ENCODE measurements around the gene GALNT15. TPM values are rescaled to one million over a fixed set of nuclear protein-coding genes. Genes with fewer than 3 reads are reported as not detected.

Gene GALNT15
- total and polyA plus RNA-seq, 2 donors (not counting 3 experiments of a cell fraction or from before 2014, with no cell fraction given) = 0.87 to 5.4 TPM

DNA sequence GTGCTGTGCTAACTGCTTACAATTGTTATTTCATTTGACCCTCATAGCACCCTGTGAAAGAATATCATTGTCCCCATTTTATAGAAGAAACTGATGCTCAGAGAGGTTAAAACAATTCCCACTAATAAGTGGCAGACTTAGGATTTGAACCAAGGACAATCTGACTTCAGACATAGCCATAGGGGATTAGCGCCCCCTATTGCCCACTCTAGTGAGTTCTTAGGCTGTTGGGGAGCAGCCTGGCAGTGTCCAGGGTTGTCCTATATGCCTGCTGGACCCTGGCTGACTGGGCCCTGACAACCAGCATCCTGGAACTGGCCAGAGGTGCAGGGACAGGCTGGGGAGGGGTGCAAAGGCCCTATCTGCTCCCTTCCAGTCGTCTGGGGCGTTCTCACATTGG lies 74.9 kb downstream of the GALNT15 start:
- dilution Hi-C loops (cut with MboI; ENCODE audit: extremely low pct_ligation_motif_present, low sequenced_read_pairs) (no loop called here), intact Hi-C loops (cut with micrococcal nuclease) (loop anchor here (1.0 kb wide), 1 partner anchor 1047 kb away; no protein-coding TSS in a partner anchor)
- no peaks in the 10 kb centered on the region for H3K36me3 ChIP-seq (ENCODE audit: control insufficient read depth in 2 of 2, extremely low read depth in 1 of 2, insufficient read depth in 2 of 2, low read length in 2 of 2)
- ChIA-PET POLR2A (no interaction called here), CTCF (no interaction called here)
- no peak overlapping the region for H3K27ac ChIP-seq (ENCODE audit: insufficient read depth, low read depth, low read length)
- no TSS peak for BruUV-seq (replicated peaks)
- H3K4me3 ChIP-seq (replicated peaks in 1 of 3; ENCODE audit: insufficient read depth in 1 of 3, low read depth in 1 of 3, low read length in 3 of 3) = no peak overlapping the region
- TF ChIP-seq EZH2 (IDR thresholded peaks at IDR 0.05; ENCODE audit: borderline replicate concordance, low read depth, low read length, severe bottlenecking) (no peak), POLR2AphosphoS5 (IDR thresholded peaks at IDR 0.05; ENCODE audit: insufficient read depth, low read depth, low read length) (no peak)
- TF ChIP-seq, protein P1, sequence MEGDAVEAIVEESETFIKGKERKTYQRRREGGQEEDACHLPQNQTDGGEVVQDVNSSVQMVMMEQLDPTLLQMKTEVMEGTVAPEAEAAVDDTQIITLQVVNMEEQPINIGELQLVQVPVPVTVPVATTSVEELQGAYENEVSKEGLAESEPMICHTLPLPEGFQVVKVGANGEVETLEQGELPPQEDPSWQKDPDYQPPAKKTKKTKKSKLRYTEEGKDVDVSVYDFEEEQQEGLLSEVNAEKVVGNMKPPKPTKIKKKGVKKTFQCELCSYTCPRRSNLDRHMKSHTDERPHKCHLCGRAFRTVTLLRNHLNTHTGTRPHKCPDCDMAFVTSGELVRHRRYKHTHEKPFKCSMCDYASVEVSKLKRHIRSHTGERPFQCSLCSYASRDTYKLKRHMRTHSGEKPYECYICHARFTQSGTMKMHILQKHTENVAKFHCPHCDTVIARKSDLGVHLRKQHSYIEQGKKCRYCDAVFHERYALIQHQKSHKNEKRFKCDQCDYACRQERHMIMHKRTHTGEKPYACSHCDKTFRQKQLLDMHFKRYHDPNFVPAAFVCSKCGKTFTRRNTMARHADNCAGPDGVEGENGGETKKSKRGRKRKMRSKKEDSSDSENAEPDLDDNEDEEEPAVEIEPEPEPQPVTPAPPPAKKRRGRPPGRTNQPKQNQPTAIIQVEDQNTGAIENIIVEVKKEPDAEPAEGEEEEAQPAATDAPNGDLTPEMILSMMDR (IDR thresholded peaks at IDR 0.05; ENCODE audit: extremely low read depth in 1 of 2, insufficient read depth in 1 of 2, low read depth in 1 of 2, low read length in 2 of 2) = peak; percentile 51 to 56
- H3K9me1 ChIP-seq (replicated peaks; ENCODE audit: control insufficient read depth, extremely low read depth, insufficient read depth, low read length) = no peaks in the 10 kb centered on the region
- no peak overlapping the region for H3K4me2 ChIP-seq (ENCODE audit: insufficient read depth, low read length)
- peak; percentile 57 for FAIRE-seq
- no peak overlapping the region for H2AFZ ChIP-seq (ENCODE audit: low read depth, low read length)
- H3K27me3 ChIP-seq (ENCODE audit: control insufficient read depth in 2 of 2, insufficient read depth in 2 of 2, low read length in 2 of 2) = no peaks in the 10 kb centered on the region
- no peaks in the 10 kb centered on the region for H4K20me1 ChIP-seq (replicated peaks; ENCODE audit: control insufficient read depth, extremely low read depth, insufficient read depth, low read length)
- peak; percentile 19 for DNase-seq (ENCODE audit: low read depth, low spot score)
- H3K79me2 ChIP-seq (ENCODE audit: control insufficient read depth, insufficient read depth, low read length) = no peaks in the 10 kb centered on the region
- H3K4me1 ChIP-seq (ENCODE audit: control insufficient read depth, extremely low read depth, insufficient read depth, low read length) = peaks cover 4% of the 10 kb centered on the region
- no peaks in the 10 kb centered on the region for H3K9me3 ChIP-seq (replicated peaks; ENCODE audit: control insufficient read depth, insufficient read depth, low read length)
- H3K9ac ChIP-seq (replicated peaks; ENCODE audit: extremely low read depth, insufficient read depth, low read length) = no peak overlapping the region

DNA sequence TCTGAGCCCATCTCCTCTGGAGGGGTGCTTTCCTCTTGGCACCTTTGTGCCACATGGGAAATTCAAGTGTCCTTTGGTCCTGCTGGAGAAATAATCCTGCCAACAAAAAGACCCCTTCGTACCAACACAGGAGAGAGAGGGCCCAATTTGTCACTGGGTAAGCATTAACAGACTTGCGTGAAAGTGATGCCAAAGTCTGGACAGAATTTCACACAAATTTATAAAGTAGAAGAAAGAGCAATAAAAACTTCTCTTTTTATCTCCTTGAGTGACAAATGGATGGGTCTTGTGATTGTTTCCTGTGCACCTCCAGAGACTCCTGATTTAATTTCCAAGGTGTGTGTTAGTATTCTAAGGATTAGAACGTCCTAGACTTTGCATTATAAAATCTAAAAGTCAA lies 75.4 kb downstream of the GALNT15 start:
- Histone ChIP-seq H4K20me1 (replicated peaks; ENCODE audit: control insufficient read depth, extremely low read depth, insufficient read depth, low read length) (no peaks in the 10 kb centered on the region), H3K36me3 (ENCODE audit: control insufficient read depth in 2 of 2, extremely low read depth in 1 of 2, insufficient read depth in 2 of 2, low read length in 2 of 2) (no peaks in the 10 kb centered on the region), H2AFZ (ENCODE audit: low read depth, low read length) (no peak overlapping the region), H3K9me3 (replicated peaks; ENCODE audit: control insufficient read depth, insufficient read depth, low read length) (no peaks in the 10 kb centered on the region), H3K4me1 (ENCODE audit: control insufficient read depth, extremely low read depth, insufficient read depth, low read length) (no peaks in the 10 kb centered on the region), H3K79me2 (ENCODE audit: control insufficient read depth, insufficient read depth, low read length) (no peaks in the 10 kb centered on the region), H3K27ac (ENCODE audit: insufficient read depth, low read depth, low read length) (no peak overlapping the region), H3K9ac (replicated peaks; ENCODE audit: extremely low read depth, insufficient read depth, low read length) (no peak overlapping the region), H3K4me3 (replicated peaks in 1 of 3; ENCODE audit: insufficient read depth in 1 of 3, low read depth in 1 of 3, low read length in 3 of 3) (no peak overlapping the region), H3K9me1 (replicated peaks; ENCODE audit: control insufficient read depth, extremely low read depth, insufficient read depth, low read length) (no peaks in the 10 kb centered on the region), H3K4me2 (ENCODE audit: insufficient read depth, low read length) (no peak overlapping the region), H3K27me3 (ENCODE audit: control insufficient read depth in 2 of 2, insufficient read depth in 2 of 2, low read length in 2 of 2) (no peaks in the 10 kb centered on the region)
- no peak for DNase-seq (ENCODE audit: low read depth, low spot score)
- ChIA-PET CTCF (no interaction called here), POLR2A (no interaction called here)
- no peak for FAIRE-seq
- BruUV-seq (replicated peaks) = no TSS peak
- intact Hi-C loops (cut with micrococcal nuclease) (loop anchor here (1.0 kb wide), 1 partner anchor 1048 kb away; no protein-coding TSS in a partner anchor), dilution Hi-C loops (cut with MboI; ENCODE audit: extremely low pct_ligation_motif_present, low sequenced_read_pairs) (no loop called here)
- TF ChIP-seq POLR2AphosphoS5 (IDR thresholded peaks at IDR 0.05; ENCODE audit: insufficient read depth, low read depth, low read length) (no peak), JUN (IDR thresholded peaks at IDR 0.05; ENCODE audit: borderline replicate concordance, insufficient read depth, insufficient read length, low read depth) (no peak), EZH2 (IDR thresholded peaks at IDR 0.05; ENCODE audit: borderline replicate concordance, low read depth, low read length, severe bottlenecking) (no peak), POLR2A (IDR thresholded peaks at IDR 0.05; ENCODE audit: low read depth, low read length) (no peak), MYC (IDR thresholded peaks at IDR 0.05; ENCODE audit: low read depth, low read length) (no peak), FOS (IDR thresholded peaks at IDR 0.05; ENCODE audit: borderline replicate concordance, insufficient read depth, low read length) (no peak)
- TF ChIP-seq, protein P1 (IDR thresholded peaks at IDR 0.05; ENCODE audit: extremely low read depth in 1 of 2, insufficient read depth in 1 of 2, low read depth in 1 of 2, low read length in 2 of 2) = no peak
- TF ChIP-seq, protein P2, sequence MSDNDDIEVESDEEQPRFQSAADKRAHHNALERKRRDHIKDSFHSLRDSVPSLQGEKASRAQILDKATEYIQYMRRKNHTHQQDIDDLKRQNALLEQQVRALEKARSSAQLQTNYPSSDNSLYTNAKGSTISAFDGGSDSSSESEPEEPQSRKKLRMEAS (IDR thresholded peaks at IDR 0.05; ENCODE audit: insufficient read depth, insufficient read length) = no peak
